Body of pancreas (tissue), 4 donors: Measurements from ENCODE around the gene NOM1. TPM values are rescaled to one million over a fixed set of nuclear protein-coding genes. Genes with fewer than 3 reads are reported as not detected.
A peak's percentile ranks its signal among the peaks of the same experiment; 100 is the strongest.

Source experiments
- ATAC-seq: fragments of 150-250 bp; one replicate; pipeline ENCODE4 v1.9.1; 2016
- DNase-seq, 4 donors: peaks; one replicate each; pipeline ENCODE4 v3.0.0-alpha.2; 2019
- H3K27ac ChIP-seq, 4 donors: fragments of 200-600 bp; sonication (generic); 1 replicate in 3 of 4; 2 replicates in 1 of 4; pipeline versions ENCODE4 v1.5.1 to v1.6.1; 2016 to 2019; ENCODE audit warnings: mild to moderate bottlenecking in 1 of 4, mixed read lengths in 1 of 4, moderate library complexity in 1 of 4
- H3K27me3 ChIP-seq, 2 donors: fragments of 200-600 bp; sonication (generic); one replicate each; pipeline ENCODE4 v1.6.0; 2016; ENCODE audit warnings: mild to moderate bottlenecking in 1 of 2
- H3K36me3 ChIP-seq, 2 donors: fragments of 200-600 bp; sonication (generic); replicated peaks in 1 of 2; 2 replicates each; pipeline ENCODE4 v1.5.1; 2016; ENCODE audit warnings: low read depth in 2 of 2; ENCODE audit not compliant: insufficient read depth in 1 of 2
- H3K4me1 ChIP-seq: fragments of 200-600 bp; sonication (generic); one replicate; pipeline ENCODE4 v1.6.0; 2016
- H3K4me3 ChIP-seq, 2 donors: fragments of 200-600 bp; sonication (generic); 1 replicate in 1 of 2; 2 replicates in 1 of 2; pipeline ENCODE4 v1.5.1; 2016 to 2019
- H3K9me3 ChIP-seq, 3 donors: fragments of 200-600 bp; sonication (generic); 1 replicate in 2 of 3; 2 replicates in 1 of 3; pipeline ENCODE4 v1.5.1; 2016
- CTCF ChIP-seq, 7 experiments: fragments of 450-650 bp in 4 of 7; fragments of 200-600 bp in 3 of 7; sonication (generic) in 3 of 7; IDR thresholded peaks; one replicate each; pipeline ENCODE4 v1.5.1; 2016 to 2019; ENCODE audit warnings: antibody characterized with exemption in 7 of 7
- POLR2A ChIP-seq, 3 donors: fragments of 450-650 bp; IDR thresholded peaks; one replicate each; pipeline ENCODE4 v1.6.1; 2016; ENCODE audit warnings: antibody characterized with exemption in 3 of 3, mild to moderate bottlenecking in 2 of 3
- WGBS, 2 donors: methylation state at CpG; one replicate each; pipeline ENCODE4 v1.1.5; 2017; 5-methylcytosine and 5-hydroxymethylcytosine counted together
- intact Hi-C: fragments of 100-400 bp; cut with DNase I; formaldehyde crosslinking; loops from one replicate; pipeline ENCODE4 v1.15.1; 2023
- total RNA-seq, 2 donors: library from RNA; depleted of rRNA; stranded (reverse); fragments of >200 nt; gene quantifications; one replicate each; pipeline ENCODE4 v1.1.0, GENCODE V29; 2016

NOM1 gene
- total RNA-seq, 2 donors from 2014 or later: 23.1 to 28.0 TPM

GRCh38 chr7:157004521-157005455, 55.3 kb downstream of the NOM1 start:
- Histone ChIP-seq H3K27me3 (no peaks in the 10 kb centered on the region), H3K27ac (peak overlapping the region in 3 of 4 donors; percentile 72 to 94 (median 83)), H3K4me3 (no peak overlapping the region), H3K4me1 (peaks cover 32% of the 10 kb centered on the region), H3K36me3 (no peaks in the 10 kb centered on the region), H3K9me3 (no peaks in the 10 kb centered on the region)
- DNase-seq: peak in 2 of 4 donors; percentile 30 to 41
- WGBS, 2 donors: 39 to 56% methylated on average over 47 to 56 of the region's 56 CpGs
- intact Hi-C loops: loop anchor here (10.0 kb wide), 1 partner anchor 130 kb away; the partner anchor contains the start of gene UBE3C
- no peak for TF ChIP-seq CTCF (IDR thresholded peaks at IDR 0.05)
- TF ChIP-seq POLR2A (IDR thresholded peaks at IDR 0.05): no peak
- ATAC-seq: no peak

GRCh38 chr7:157005456-157006204, 56.1 kb downstream of the NOM1 start:
- no peak for TF ChIP-seq CTCF (IDR thresholded peaks at IDR 0.05)
- TF ChIP-seq POLR2A (IDR thresholded peaks at IDR 0.05): no peak
- intact Hi-C loops: loop anchor here (10.0 kb wide), 1 partner anchor 129 kb away; the partner anchor contains the start of gene UBE3C
- no peaks in the 10 kb centered on the region for H3K36me3 ChIP-seq
- 49 to 61% methylated on average over 67 to 75 of the region's 77 CpGs for WGBS, 2 donors
- peak overlapping the region in 3 of 4 donors; percentile 72 to 94 (median 83) for H3K27ac ChIP-seq
- peak in 1 of 4 donors; percentile 15 for DNase-seq
- no peaks in the 10 kb centered on the region for H3K27me3 ChIP-seq
- peaks cover 31% of the 10 kb centered on the region for H3K4me1 ChIP-seq
- no peak for ATAC-seq
- no peaks in the 10 kb centered on the region for H3K9me3 ChIP-seq
- H3K4me3 ChIP-seq: no peak overlapping the region

GRCh38 chr7:157006205-157006747, 56.8 kb downstream of the NOM1 start:
- Histone ChIP-seq H3K27ac (peak overlapping the region in 3 of 4 donors; percentile 72 to 94 (median 83)), H3K4me3 (no peak overlapping the region), H3K9me3 (no peaks in the 10 kb centered on the region), H3K36me3 (no peaks in the 10 kb centered on the region), H3K27me3 (no peaks in the 10 kb centered on the region), H3K4me1 (peaks cover 30% of the 10 kb centered on the region)
- 33 to 61% methylated on average over 24 to 34 of the region's 39 CpGs for WGBS, 2 donors
- TF ChIP-seq POLR2A (IDR thresholded peaks at IDR 0.05): no peak
- no peak for TF ChIP-seq CTCF (IDR thresholded peaks at IDR 0.05)
- intact Hi-C loops: loop anchor here (10.0 kb wide), 1 partner anchor 129 kb away; the partner anchor contains the start of gene UBE3C
- DNase-seq (peak in 2 of 4 donors; percentile 35 to 37), ATAC-seq (no peak)

GRCh38 chr7:157006829-157007469, 57.4 kb downstream of the NOM1 start:
- peaks cover 37% of the 10 kb centered on the region for H3K4me1 ChIP-seq
- 32 to 50% methylated on average over 7 of the region's 7 CpGs for WGBS, 2 donors
- peak overlapping the region in 3 of 4 donors; percentile 72 to 94 (median 83) for H3K27ac ChIP-seq

More at GRCh38 chr7:157006829-157007469, 57.4 kb downstream of the NOM1 start:
- intact Hi-C loops: loop anchor here (10.0 kb wide), 1 partner anchor 128 kb away; the partner anchor contains the start of gene UBE3C
- H3K27me3 ChIP-seq: no peaks in the 10 kb centered on the region
- H3K4me3 ChIP-seq: no peak overlapping the region
- DNase-seq: peak in 1 of 4 donors; percentile 11
- TF ChIP-seq CTCF (IDR thresholded peaks at IDR 0.05) (no peak), POLR2A (IDR thresholded peaks at IDR 0.05) (no peak)
- ATAC-seq: no peak
- no peaks in the 10 kb centered on the region for H3K36me3 ChIP-seq
- no peaks in the 10 kb centered on the region for H3K9me3 ChIP-seq
